ENCODE results near the gene THRB.

Gene THRB

DNA sequence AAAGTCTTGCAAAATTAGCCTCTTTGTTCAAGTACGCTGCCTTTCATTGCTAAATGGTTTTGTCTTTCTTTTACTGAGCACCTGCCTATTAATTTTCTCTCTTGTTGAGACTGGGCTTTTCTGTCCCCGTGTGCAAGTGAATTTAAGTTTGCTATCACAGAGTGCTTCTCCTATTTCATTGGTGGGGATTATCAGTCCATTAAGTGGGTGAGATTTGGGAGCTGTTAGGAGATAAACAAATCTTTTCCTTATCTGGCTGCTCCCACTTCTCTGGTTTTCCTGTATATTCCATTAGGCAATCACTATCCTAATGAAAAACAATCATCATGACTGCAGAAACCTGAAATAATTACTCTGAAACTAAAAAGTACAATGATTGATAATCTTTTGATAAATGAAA is 295.4 kb downstream of the THRB start:
- Mint-ChIP-seq H3K4me3 (no peak overlapping the region), H3K27me3 (peaks cover 10% of the 10 kb centered on the region), H3K27ac (no peak overlapping the region), H3K4me1 (no peaks in the 10 kb centered on the region), H3K36me3 (no peaks in the 10 kb centered on the region), H3K9me3 (peaks cover 3% of the 10 kb centered on the region)

DNA sequence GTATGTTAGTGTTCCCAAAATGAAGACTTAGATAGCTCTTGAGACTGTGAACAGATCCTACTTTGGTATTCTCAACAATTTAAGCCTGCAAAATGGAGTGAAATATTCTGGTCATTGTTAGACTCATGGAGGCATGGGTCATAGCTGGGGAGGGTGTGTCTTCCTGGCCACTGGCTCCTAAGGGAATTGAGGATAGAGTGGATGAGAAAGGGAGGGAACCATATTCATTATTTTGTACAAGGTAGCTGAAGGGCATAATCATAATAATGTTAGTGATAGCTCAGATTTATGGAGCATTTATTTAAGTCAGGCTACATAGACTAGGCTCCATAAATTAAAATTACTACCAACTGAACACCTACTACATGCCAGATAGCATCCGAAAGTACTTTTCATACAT is 295.9 kb downstream of the THRB start:
- Mint-ChIP-seq H3K4me1 (no peaks in the 10 kb centered on the region), H3K36me3 (no peaks in the 10 kb centered on the region), H3K4me3 (no peak overlapping the region), H3K9me3 (peaks cover 3% of the 10 kb centered on the region), H3K27me3 (peaks cover 10% of the 10 kb centered on the region), H3K27ac (no peak overlapping the region)

DNA sequence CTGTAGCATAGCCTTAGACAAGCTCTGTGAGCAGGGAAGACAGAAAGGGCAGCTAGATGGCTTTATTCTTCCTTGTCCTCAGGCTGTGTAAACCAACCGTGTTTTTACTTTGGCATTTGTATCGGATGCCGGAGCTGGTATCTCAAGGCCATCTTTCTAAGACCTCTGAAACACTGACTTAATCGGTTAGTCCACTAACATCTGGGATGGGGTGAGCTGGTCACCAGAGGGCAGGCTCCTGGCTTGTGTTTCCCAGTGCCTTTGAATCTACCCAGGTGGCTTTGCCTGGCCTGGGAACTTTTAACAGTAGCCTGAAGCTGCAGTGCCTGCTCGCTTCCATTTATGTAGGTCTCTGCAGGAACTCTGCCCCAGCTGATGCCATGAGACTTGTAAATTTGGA is 296.8 kb downstream of the THRB start:
- Mint-ChIP-seq H3K27ac (no peak overlapping the region), H3K9me3 (peaks cover 3% of the 10 kb centered on the region), H3K4me1 (no peaks in the 10 kb centered on the region), H3K4me3 (no peak overlapping the region), H3K36me3 (no peaks in the 10 kb centered on the region), H3K27me3 (peaks cover 10% of the 10 kb centered on the region)

DNA sequence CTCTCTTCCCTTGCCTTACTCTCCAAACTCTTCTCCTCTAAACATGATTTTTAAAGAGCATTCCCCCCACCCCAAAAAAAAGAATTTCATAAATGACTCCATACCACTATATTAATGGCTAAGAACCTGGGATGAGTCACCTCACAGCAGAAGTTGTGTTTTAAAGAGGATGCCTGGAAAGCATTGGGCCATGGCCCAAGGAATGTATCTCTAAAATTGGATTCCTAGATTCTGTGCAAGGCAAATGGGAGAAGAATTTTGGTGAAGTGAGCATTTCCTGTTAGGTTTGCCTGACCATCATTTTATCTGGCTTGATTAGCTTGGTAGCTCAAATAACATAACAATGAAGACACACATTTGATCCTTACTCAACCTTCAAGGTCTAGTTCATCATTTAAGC is 298.1 kb downstream of the THRB start:
- Mint-ChIP-seq H3K36me3 (no peaks in the 10 kb centered on the region), H3K4me1 (no peaks in the 10 kb centered on the region), H3K27ac (no peak overlapping the region), H3K4me3 (no peak overlapping the region), H3K27me3 (peaks cover 9% of the 10 kb centered on the region), H3K9me3 (no peaks in the 10 kb centered on the region)

DNA sequence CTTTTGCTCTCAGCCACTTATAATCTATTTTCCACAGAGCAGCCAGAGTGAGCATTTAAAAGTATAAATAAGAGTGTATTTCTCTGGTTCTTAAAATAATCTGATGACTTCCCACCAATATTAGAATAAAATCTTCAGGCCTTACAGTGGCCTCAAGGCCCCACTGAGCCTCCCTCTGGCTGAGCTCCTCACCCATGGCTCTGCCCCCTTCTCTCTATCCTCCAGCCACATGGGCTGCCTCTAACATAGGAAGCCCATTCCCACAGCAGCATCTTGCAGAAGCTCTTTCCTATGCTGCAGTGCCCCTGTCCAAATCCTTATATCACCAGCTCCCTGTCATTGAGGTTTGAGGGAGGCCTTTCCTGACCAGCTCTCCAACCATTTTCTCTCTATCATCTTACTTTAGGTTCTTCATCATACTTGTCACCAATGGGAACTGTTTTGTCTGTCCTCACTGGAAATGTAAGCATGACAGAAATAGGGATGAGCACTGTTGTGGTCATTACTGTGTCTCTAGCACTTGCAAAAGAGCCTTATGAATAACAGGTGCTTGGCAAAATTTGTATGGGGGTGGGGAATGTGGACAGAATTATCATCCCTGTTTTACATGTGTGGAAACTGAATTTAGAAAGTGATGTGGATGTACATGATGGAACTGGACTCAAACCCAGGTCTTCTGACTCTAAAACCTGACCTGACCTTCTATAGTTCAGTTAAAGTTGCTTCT is 299.0 kb downstream of the THRB start:
- no peaks in the 10 kb centered on the region for H3K9me3 Mint-ChIP-seq
- H3K27ac Mint-ChIP-seq = no peak overlapping the region
- no peaks in the 10 kb centered on the region for H3K4me1 Mint-ChIP-seq
- H3K36me3 Mint-ChIP-seq = no peaks in the 10 kb centered on the region
- H3K27me3 Mint-ChIP-seq = peaks cover 3% of the 10 kb centered on the region
- no peak overlapping the region for H3K4me3 Mint-ChIP-seq

DNA sequence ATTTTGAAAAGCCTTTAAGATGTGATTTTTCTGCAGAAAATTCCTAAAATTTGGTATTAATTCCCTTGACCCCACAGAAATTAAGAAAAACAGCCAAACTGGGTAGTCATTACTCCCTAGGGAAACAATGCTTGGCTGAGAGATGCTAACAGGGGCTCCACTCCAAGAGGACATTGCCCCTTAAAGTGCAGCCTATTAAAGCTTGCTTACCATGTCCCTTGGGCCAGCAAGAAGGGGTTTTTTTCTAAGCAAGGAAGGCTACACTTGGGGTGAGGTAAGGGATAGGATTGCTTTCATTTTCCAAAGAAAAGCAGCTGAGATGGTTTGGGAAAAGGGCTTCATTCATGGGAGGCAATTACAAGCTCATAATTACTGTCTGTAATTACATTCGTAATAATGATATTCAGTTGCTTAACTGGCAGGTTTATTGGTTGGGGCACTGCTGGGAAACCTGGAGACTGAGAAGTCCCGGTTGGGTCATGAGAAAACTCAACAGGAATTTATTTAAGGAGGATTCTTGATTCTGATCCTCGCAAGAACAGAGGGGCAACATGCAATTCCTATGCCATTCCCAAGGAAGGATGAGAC is 302.1 kb downstream of the THRB start:
- H3K4me1 Mint-ChIP-seq = no peaks in the 10 kb centered on the region
- peaks cover 3% of the 10 kb centered on the region for H3K27me3 Mint-ChIP-seq
- H3K4me3 Mint-ChIP-seq = no peak overlapping the region
- H3K27ac Mint-ChIP-seq = no peak overlapping the region
- no peaks in the 10 kb centered on the region for H3K36me3 Mint-ChIP-seq
- no peaks in the 10 kb centered on the region for H3K9me3 Mint-ChIP-seq

DNA sequence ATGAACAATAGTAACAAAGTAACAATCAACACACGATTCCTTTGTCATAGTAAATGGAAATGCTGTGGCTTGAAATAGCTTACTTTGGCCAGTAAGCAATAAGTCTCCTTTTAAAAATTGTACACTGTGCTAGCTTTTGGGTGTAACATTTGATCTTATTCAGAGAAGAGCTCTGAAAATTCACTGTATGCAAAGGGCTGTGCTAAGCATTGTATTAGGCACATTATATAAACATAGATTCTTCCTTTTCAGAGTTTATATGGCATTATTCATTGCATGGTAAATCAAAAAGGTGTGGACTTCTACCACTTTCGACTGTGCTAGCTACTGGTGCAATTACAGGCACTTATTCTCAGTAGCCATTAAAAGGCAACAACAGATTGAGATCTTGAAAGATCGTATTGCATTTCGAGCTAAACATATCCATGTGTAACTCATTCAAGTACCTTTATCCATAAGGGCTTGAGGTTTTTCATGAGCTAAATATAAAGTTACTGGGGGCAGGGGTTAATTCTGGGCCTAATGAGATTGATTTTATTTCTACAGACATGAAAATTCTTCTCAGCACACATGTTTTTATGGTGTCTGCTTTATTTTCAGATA is 302.7 kb downstream of the THRB start:
- H3K27ac Mint-ChIP-seq = no peak overlapping the region
- H3K4me3 Mint-ChIP-seq = no peak overlapping the region
- H3K9me3 Mint-ChIP-seq = no peaks in the 10 kb centered on the region
- H3K36me3 Mint-ChIP-seq = no peaks in the 10 kb centered on the region
- peaks cover 3% of the 10 kb centered on the region for H3K27me3 Mint-ChIP-seq
- H3K4me1 Mint-ChIP-seq = no peaks in the 10 kb centered on the region

DNA sequence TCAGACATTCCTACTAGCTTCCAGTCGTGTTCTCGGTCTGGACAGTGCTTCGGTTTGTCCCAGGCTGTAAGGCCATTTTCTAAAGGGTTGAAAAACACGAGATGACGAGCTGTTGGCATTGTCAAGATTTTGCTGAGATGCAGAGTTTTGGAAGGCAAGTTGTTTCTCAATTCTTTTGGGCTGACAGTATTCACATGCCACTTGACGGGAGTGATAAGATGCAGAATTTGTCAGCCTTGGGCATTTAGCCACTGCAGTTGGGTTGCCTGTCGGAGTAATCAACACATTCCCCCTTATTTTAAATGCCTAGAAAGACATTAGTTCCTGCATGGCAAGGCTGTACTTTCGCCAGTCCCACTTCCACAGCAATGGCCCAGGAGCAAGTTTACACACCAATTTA is 304.4 kb downstream of the THRB start:
- no peaks in the 10 kb centered on the region for H3K36me3 Mint-ChIP-seq
- no peaks in the 10 kb centered on the region for H3K9me3 Mint-ChIP-seq
- peaks cover 1% of the 10 kb centered on the region for H3K27me3 Mint-ChIP-seq
- H3K4me1 Mint-ChIP-seq = no peaks in the 10 kb centered on the region
- H3K4me3 Mint-ChIP-seq = no peak overlapping the region
- H3K27ac Mint-ChIP-seq = no peak overlapping the region

DNA sequence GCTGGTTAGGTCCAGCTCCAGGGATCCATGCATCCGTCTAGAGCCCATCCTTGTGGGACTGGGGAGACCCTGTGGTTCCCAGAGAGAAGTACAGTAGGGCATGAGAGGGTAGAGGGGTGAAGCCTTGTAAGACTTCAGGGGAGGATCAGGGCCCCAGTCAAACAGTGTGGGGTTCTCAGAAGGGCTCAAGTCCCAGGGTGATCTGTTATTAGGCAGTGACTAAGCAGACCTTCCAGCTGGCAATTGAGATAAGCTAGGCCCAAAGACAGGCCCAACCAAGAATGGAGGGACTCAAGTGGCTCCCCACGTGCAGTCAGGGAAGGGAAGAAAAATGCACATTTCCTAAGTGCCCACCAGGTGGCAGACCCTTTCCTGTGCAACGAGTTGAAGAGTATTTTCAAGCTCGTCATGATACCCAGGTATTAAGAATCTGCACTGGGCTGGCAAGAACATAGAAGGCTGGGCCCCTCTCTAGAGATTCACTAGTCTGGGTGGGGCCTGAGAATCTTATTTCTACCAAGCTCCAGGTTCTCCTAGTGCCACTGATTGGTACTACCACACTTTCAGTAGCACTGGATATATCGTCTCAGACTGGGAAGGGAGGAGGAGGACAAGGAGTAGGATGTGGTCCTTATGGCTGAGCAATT is 308.8 kb downstream of the THRB start:
- Mint-ChIP-seq H3K9me3 (no peaks in the 10 kb centered on the region), H3K27me3 (no peaks in the 10 kb centered on the region), H3K4me1 (no peaks in the 10 kb centered on the region), H3K36me3 (no peaks in the 10 kb centered on the region), H3K4me3 (no peak overlapping the region), H3K27ac (no peak overlapping the region)

DNA sequence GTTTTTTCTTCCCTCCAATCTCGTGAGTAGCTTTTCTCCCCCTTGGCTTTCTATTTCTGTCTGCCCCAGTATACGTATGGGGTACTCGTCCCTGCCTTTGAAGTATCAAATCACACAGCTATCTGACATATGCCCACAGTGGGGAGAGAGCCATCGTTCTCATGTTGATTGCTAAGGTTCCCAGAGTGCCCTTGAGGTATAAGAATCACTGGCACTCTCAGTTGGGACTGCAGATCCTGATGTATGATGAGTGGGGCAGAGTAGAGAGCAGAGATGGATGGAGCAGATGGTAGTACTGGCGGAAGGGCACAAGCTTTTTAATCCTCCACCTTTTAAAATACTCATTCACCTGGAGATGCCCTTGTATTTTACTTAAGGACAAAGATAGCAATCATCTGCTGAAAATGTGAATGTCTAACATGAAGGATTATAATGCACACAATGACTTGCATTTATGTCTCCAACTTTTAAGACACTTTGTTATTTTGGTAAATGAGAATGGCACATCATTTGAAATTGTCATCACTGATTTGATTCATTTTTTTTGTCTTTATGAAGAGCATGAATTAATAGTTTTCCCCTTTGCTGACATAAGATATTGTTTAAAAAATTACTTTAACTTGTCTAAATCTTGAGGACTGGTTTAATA is 310.0 kb downstream of the THRB start:
- Mint-ChIP-seq H3K4me3 (no peak overlapping the region), H3K27me3 (no peaks in the 10 kb centered on the region), H3K4me1 (no peaks in the 10 kb centered on the region), H3K9me3 (no peaks in the 10 kb centered on the region), H3K36me3 (no peaks in the 10 kb centered on the region), H3K27ac (no peak overlapping the region)

DNA sequence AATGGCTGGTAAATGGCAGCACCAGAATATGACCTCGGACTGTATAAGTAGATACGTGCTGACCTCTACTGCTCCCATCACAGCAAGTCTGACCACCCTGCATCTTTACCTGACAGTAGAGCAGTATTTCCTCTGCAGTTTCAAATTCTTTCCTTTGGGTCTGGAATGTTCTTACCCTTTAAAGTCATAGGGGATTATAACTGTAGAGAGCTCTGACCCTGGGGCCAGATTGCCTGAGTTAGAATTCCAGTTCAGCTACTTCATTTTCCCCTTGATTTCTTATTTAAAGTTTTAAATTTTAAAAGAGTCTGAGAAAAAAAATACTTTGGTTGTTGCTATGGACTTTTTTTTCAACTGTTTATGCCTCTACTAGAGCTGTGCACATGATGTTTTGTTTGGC is 311.9 kb downstream of the THRB start:
- H3K27me3 Mint-ChIP-seq = no peaks in the 10 kb centered on the region
- H3K36me3 Mint-ChIP-seq = no peaks in the 10 kb centered on the region
- H3K4me3 Mint-ChIP-seq = no peak overlapping the region
- H3K4me1 Mint-ChIP-seq = no peaks in the 10 kb centered on the region
- no peak overlapping the region for H3K27ac Mint-ChIP-seq
- H3K9me3 Mint-ChIP-seq = no peaks in the 10 kb centered on the region

DNA sequence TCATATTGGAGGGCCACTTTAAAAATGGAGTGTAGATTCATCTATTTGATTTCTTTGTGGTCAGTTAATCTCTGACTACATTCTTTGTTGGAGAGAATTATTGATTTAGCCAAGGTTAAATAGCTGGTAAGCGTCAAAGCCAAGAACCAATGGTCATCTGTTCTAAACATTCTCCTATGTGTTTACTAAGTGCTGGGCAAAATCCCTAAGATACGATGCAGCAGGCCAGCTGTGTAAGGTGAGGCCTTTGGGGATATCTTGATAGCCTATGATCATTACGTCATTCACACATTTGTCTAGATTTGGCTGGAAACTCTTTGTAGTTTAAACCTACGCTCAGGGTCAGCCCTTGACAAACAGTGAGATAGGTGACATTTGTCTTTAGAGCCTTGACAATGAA is 313.4 kb downstream of the THRB start:
- no peaks in the 10 kb centered on the region for H3K9me3 Mint-ChIP-seq
- H3K27ac Mint-ChIP-seq = no peak overlapping the region
- H3K36me3 Mint-ChIP-seq = no peaks in the 10 kb centered on the region
- H3K4me3 Mint-ChIP-seq = no peak overlapping the region
- peaks cover 1% of the 10 kb centered on the region for H3K27me3 Mint-ChIP-seq
- no peaks in the 10 kb centered on the region for H3K4me1 Mint-ChIP-seq

DNA sequence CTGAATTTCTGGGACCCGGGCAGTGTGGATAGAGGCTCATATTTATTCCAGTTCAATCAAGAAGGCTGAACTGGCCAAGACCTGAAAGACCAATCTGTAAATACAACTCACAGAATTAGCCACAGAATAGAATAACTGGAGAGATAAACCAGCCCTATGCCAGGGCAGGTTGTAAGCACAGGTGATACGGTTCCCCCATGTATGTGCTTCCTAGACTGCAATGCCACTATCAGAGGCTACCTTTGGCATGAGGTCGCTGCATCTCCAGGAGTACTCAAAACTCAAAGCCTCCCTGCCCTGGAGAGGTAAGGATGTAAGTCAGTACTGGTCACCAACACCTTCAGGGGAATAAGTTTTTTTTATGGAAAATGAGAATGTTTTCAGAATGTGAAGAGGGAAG is 314.0 kb downstream of the THRB start:
- Mint-ChIP-seq H3K27me3 (peaks cover 1% of the 10 kb centered on the region), H3K9me3 (no peaks in the 10 kb centered on the region), H3K36me3 (no peaks in the 10 kb centered on the region), H3K4me3 (no peak overlapping the region), H3K27ac (no peak overlapping the region), H3K4me1 (no peaks in the 10 kb centered on the region)

DNA sequence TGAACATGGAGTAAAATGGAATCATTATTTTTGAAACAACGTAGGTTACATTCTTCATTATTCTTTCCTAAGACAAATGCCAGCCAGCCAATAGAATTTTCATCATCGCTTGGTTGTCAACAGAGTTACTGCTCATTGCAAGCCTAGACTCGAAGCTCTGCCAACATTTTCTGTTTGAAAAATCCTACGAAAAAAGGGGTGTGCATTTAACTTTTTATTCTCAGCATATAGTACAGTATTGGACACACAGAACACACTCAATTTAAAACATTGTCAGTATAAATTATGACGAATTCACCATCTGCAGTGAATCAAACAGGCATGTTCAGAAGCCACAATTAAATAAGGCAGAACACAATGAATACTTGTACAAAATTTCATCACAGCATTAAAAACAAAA is 317.4 kb downstream of the THRB start:
- peaks cover 3% of the 10 kb centered on the region for H3K27me3 Mint-ChIP-seq
- no peak overlapping the region for H3K27ac Mint-ChIP-seq
- H3K4me1 Mint-ChIP-seq = no peaks in the 10 kb centered on the region
- no peaks in the 10 kb centered on the region for H3K36me3 Mint-ChIP-seq
- H3K4me3 Mint-ChIP-seq = no peak overlapping the region
- no peaks in the 10 kb centered on the region for H3K9me3 Mint-ChIP-seq

DNA sequence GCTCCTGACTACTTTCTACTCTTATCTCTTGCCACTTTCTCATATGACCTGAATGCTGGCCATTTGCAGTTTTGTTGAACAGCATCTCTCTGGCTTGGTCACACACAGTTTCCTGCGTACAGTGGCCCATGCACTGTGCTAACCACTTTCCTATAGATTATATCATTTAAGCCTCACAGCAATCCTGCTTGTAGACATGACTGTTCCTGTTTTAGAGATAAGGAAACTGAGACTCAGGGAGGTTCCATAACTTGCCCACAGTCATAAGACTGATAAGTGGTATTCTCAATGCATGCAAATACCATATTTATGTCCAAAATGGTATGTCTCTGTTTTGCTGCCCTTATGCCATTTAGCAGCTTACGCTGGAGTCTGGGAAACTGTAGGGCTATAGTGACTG is 320.0 kb downstream of the THRB start:
- Mint-ChIP-seq H3K36me3 (no peaks in the 10 kb centered on the region), H3K4me3 (no peak overlapping the region), H3K27ac (no peak overlapping the region), H3K27me3 (peaks cover 3% of the 10 kb centered on the region), H3K9me3 (no peaks in the 10 kb centered on the region), H3K4me1 (no peaks in the 10 kb centered on the region)

DNA sequence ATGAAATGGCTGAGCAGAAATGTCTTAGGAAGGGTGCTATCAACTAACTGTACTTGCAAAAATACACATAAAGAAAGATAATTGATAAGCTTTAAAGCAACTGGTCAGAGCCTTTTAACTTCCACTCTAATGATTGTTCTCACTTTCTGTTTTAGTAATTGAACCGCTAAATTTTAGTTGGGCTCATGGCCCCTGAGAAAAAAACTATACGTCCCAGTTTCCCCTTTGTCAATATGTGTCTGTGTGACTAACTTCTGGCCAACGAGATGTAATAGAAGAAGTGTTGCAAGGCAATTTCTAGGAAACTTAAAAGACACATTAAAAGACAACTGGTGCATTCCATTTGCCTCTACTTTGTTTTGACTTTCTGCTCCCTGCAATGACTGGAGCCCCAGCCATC is 325.7 kb downstream of the THRB start:
- Mint-ChIP-seq H3K4me3 (no peak overlapping the region), H3K9me3 (no peaks in the 10 kb centered on the region), H3K27me3 (no peaks in the 10 kb centered on the region), H3K4me1 (no peaks in the 10 kb centered on the region), H3K36me3 (no peaks in the 10 kb centered on the region), H3K27ac (no peak overlapping the region)
